ENCODE measurements around the gene FALEC. TPM values are rescaled to one million over a fixed set of nuclear protein-coding genes. Genes with fewer than 3 reads are reported as not detected.
A peak's percentile ranks its signal among the peaks of the same experiment; 100 is the strongest.

FALEC gene
- 0.17 TPM in 1 of 2 replicates, not detected in the other for polyA plus RNA-seq (2011; rRNA removed)
- polyA minus RNA-seq (2011; rRNA and poly(A)+ RNA removed) = not detected in 2 replicates

GRCh38 chr1:150515328-150516049 is at the start of gene FALEC:
Gene FALEC (plus strand): TSS chr1:150515752.
- Histone ChIP-seq H3K27me3 (ENCODE audit: control insufficient read depth, insufficient read depth, low read length) (no peaks in the 10 kb centered on the region), H3K4me3 (ENCODE audit: low read depth, low read length) (peak within 1 kb of the TSS; percentile 61), H3K36me3 (ENCODE audit: control insufficient read depth, insufficient read depth, low read length) (peaks cover 5% of the 10 kb centered on the region)
- CTCF ChIA-PET = interaction anchor here (0.6 to 4.9 kb wide), 8 partner anchors 17 to 736 kb away, joined by 3 to 37 read pairs (median 3); partner anchors contain the start of gene TARS2
- 0 out of 2 replicates have a peak, but pooled peaks have one; percentile 3 for TF ChIP-seq CTCF (IDR thresholded peaks at IDR 0.05; ENCODE audit: insufficient read depth, low read depth, low read length)
- DNase-seq (ENCODE audit: low read depth) = peak; percentile 77
- POLR2A ChIA-PET = interaction anchor here (0.5 to 1.2 kb wide), 5 partner anchors 8 to 250 kb away, joined by 3 to 14 read pairs (median 4); partner anchors contain the start of genes CTSS and ECM1

- POLR2A ChIA-PET = no interaction called here
Observed at GRCh38 chr1:150466964-150467363, 48.6 kb upstream of the FALEC start.

GRCh38 chr1:150469291-150469690 is 46.3 kb upstream of the FALEC start:
- TF ChIP-seq CTCF (IDR thresholded peaks at IDR 0.05; ENCODE audit: insufficient read depth, low read depth, low read length) = no peak
- Histone ChIP-seq H3K36me3 (ENCODE audit: control insufficient read depth, insufficient read depth, low read length) (peaks cover 23% of the 10 kb centered on the region), H3K4me3 (ENCODE audit: low read depth, low read length) (no peak overlapping the region), H3K27me3 (ENCODE audit: control insufficient read depth, insufficient read depth, low read length) (no peaks in the 10 kb centered on the region)
- CTCF ChIA-PET = interaction anchor here (1.0 kb wide), 1 partner anchor 80 kb away, joined by 3 read pairs; the partner anchor contains the start of gene ADAMTSL4
- POLR2A ChIA-PET = no interaction called here
- no peak for DNase-seq (ENCODE audit: low read depth)

More at GRCh38 chr1:150466964-150467363, 48.6 kb upstream of the FALEC start:
- Histone ChIP-seq H3K27me3 (ENCODE audit: control insufficient read depth, insufficient read depth, low read length) (no peaks in the 10 kb centered on the region), H3K4me3 (ENCODE audit: low read depth, low read length) (no peak overlapping the region), H3K36me3 (ENCODE audit: control insufficient read depth, insufficient read depth, low read length) (peaks cover 15% of the 10 kb centered on the region)
- no peak for TF ChIP-seq CTCF (IDR thresholded peaks at IDR 0.05; ENCODE audit: insufficient read depth, low read depth, low read length)
- no peak for DNase-seq (ENCODE audit: low read depth)
- CTCF ChIA-PET = interaction anchor here (1.8 kb wide), 1 partner anchor 66 kb away, joined by 8 read pairs; no protein-coding TSS in a partner anchor

- TF ChIP-seq CTCF (IDR thresholded peaks at IDR 0.05; ENCODE audit: insufficient read depth, low read depth, low read length) = no peak
- POLR2A ChIA-PET = no interaction called here
- no peak overlapping the region for H3K4me3 ChIP-seq (ENCODE audit: low read depth, low read length)
- CTCF ChIA-PET = no interaction called here
- DNase-seq (ENCODE audit: low read depth) = no peak
- H3K27me3 ChIP-seq (ENCODE audit: control insufficient read depth, insufficient read depth, low read length) = no peaks in the 10 kb centered on the region
- H3K36me3 ChIP-seq (ENCODE audit: control insufficient read depth, insufficient read depth, low read length) = peaks cover 22% of the 10 kb centered on the region
Observed at GRCh38 chr1:150472601-150473200, 42.9 kb upstream of the FALEC start.

- no peak for DNase-seq (ENCODE audit: low read depth)
- no peak for TF ChIP-seq CTCF (IDR thresholded peaks at IDR 0.05; ENCODE audit: insufficient read depth, low read depth, low read length)
- CTCF ChIA-PET = interaction anchor here (0.5 kb wide), 1 partner anchor 522 kb away, joined by 3 read pairs; no protein-coding TSS in a partner anchor
- POLR2A ChIA-PET = no interaction called here
- no peak overlapping the region for H3K4me3 ChIP-seq (ENCODE audit: low read depth, low read length)
- peaks cover 22% of the 10 kb centered on the region for H3K36me3 ChIP-seq (ENCODE audit: control insufficient read depth, insufficient read depth, low read length)
- no peaks in the 10 kb centered on the region for H3K27me3 ChIP-seq (ENCODE audit: control insufficient read depth, insufficient read depth, low read length)
Observed at GRCh38 chr1:150473659-150474058, 41.9 kb upstream of the FALEC start.

All from BJ (cell line).